SK-N-SH (cell line): ENCODE results near the gene PKP1. TPM values are rescaled to one million over a fixed set of nuclear protein-coding genes. Genes with fewer than 3 reads are reported as not detected.

Experiments
- CTCF ChIA-PET: fragments of 300-600, 350-600 bp; formaldehyde crosslinking; extraction: SDS; loops from one replicate; lab custom pipeline; 2021; lab: Yijun Ruan, JAX
- POLR2A ChIA-PET: fragments of 350-600 bp; sonication (Branson Sonifier 250); formaldehyde crosslinking; extraction: SDS; loops from one replicate; lab custom pipeline; 2020; ENCODE audit warnings: antibody characterized with exemption, inconsistent platforms; lab: Yijun Ruan, JAX
- DNase-seq: peaks from one replicate; pipeline ENCODE4 v3.0.0; 2012
- H2AFZ ChIP-seq: fragments of 200-600 bp; sonication (generic); 2 replicates; pipeline ENCODE4 v1.8.1; 2016; ENCODE audit warnings: antibody characterized with exemption, mild to moderate bottlenecking, low read depth
- H3F3A ChIP-seq: fragments of 200-600 bp; sonication (generic); replicated peaks from 2 replicates; pipeline ENCODE3; 2016; ENCODE audit warnings: antibody characterized with exemption, mild to moderate bottlenecking; ENCODE audit not compliant: insufficient read depth
- H3K27ac ChIP-seq, 2 experiments: fragments of 200-500 bp in 1 of 2; fragments of 200-600 bp in 1 of 2; sonication (Bioruptor generic) in 1 of 2; sonication (generic), shearing (Covaris generic) in 1 of 2; 2 replicates each; pipeline versions ENCODE4 v1.5.1 to v1.6.1; 2014 to 2016; ENCODE audit warnings: low read depth in 2 of 2, inconsistent platforms in 1 of 2, low read length in 1 of 2, mild to moderate bottlenecking in 1 of 2, mixed read lengths in 1 of 2
- H3K27me3 ChIP-seq: fragments of 200-600 bp; sonication (generic), shearing (Covaris generic); 2 replicates; pipeline ENCODE4 v1.6.1; 2016; ENCODE audit warnings: mixed run types; ENCODE audit not compliant: insufficient read depth
- H3K36me3 ChIP-seq, 2 experiments: fragments of 200-500 bp in 1 of 2; fragments of 200-600 bp in 1 of 2; sonication (Bioruptor generic) in 1 of 2; sonication (generic) in 1 of 2; replicated peaks in 1 of 2; 2 replicates each; pipeline versions ENCODE3 to v1.5.1; 2014 to 2016; ENCODE audit warnings: low read length in 1 of 2, mild to moderate bottlenecking in 1 of 2; ENCODE audit not compliant: insufficient read depth in 2 of 2, control insufficient read depth in 1 of 2
- H3K4me1 ChIP-seq, 2 experiments: fragments of 200-500 bp in 1 of 2; fragments of 200-600 bp in 1 of 2; sonication (Bioruptor generic) in 1 of 2; sonication (generic), shearing (Covaris generic) in 1 of 2; 2 replicates each; pipeline versions ENCODE4 v1.5.1 to v1.6.1; 2014 to 2016; ENCODE audit warnings: low read depth in 1 of 2, low read length in 1 of 2, mixed run types in 1 of 2; ENCODE audit not compliant: insufficient read depth in 2 of 2, control insufficient read depth in 1 of 2
- H3K4me2 ChIP-seq: fragments of 200-600 bp; sonication (generic), shearing (Covaris generic); 2 replicates; pipeline ENCODE4 v1.6.1; 2017; ENCODE audit warnings: mixed run types
- H3K4me3 ChIP-seq, 2 experiments: fragments of 200-500 bp in 1 of 2; fragments of 200-600 bp in 1 of 2; sonication (Bioruptor generic) in 1 of 2; sonication (generic), shearing (Covaris generic) in 1 of 2; 2 replicates each; pipeline versions ENCODE4 v1.5.1 to v1.8.1; 2014 to 2016; ENCODE audit warnings: low read depth in 2 of 2, inconsistent platforms in 1 of 2, low read length in 1 of 2, mild to moderate bottlenecking in 1 of 2, mixed read lengths in 1 of 2, moderate library complexity in 1 of 2
- H3K79me2 ChIP-seq: fragments of 200-600 bp; sonication (generic); 2 replicates; pipeline ENCODE4 v1.8.1; 2017; ENCODE audit warnings: mild to moderate bottlenecking; ENCODE audit not compliant: insufficient read depth
- H3K9ac ChIP-seq: fragments of 200-600 bp; sonication (generic); 2 replicates; pipeline ENCODE4 v1.6.1; 2017; ENCODE audit warnings: mixed run types
- H3K9me2 ChIP-seq: fragments of 200-600 bp; sonication (generic); 2 replicates; pipeline ENCODE4 v1.6.1; 2017; ENCODE audit warnings: mixed run types
- H3K9me3 ChIP-seq: fragments of 200-600 bp; sonication (generic); 2 replicates; pipeline ENCODE4 v1.6.1; 2017; ENCODE audit warnings: mixed run types, mild to moderate bottlenecking, moderate library complexity
- H4K20me1 ChIP-seq: fragments of 200-600 bp; sonication (generic); 2 replicates; pipeline ENCODE4 v1.6.1; 2017; ENCODE audit warnings: mild to moderate bottlenecking, mixed run types; ENCODE audit not compliant: insufficient read depth
- EZH2phosphoT487 ChIP-seq: fragments of 200-600 bp; sonication (generic); IDR thresholded peaks from 2 replicates; pipeline ENCODE4 v1.6.1; 2017; ENCODE audit warnings: low read depth, mixed run types, mild to moderate bottlenecking, antibody characterized with exemption, moderate library complexity, borderline replicate concordance
- FOSL2 ChIP-seq: IDR thresholded peaks from 2 replicates; pipeline ENCODE4 v1.4.0; 2012; ENCODE audit warnings: low read depth, mild to moderate bottlenecking, moderate library complexity, borderline replicate concordance
- FOXJ3 ChIP-seq: sonication (generic); formaldehyde crosslinking; IDR thresholded peaks from 2 replicates; pipeline ENCODE4 v1.5.1; 2020; ENCODE audit warnings: mild to moderate bottlenecking, missing genetic modification reagents
- GABPA ChIP-seq: IDR thresholded peaks from 2 replicates; pipeline ENCODE4 v1.4.0; 2012; ENCODE audit warnings: low read depth, mild to moderate bottlenecking
- JUND ChIP-seq: IDR thresholded peaks from 2 replicates; pipeline ENCODE4 v1.4.0; 2012
- MEF2A ChIP-seq: IDR thresholded peaks from 2 replicates; pipeline ENCODE4 v1.4.0; 2012; ENCODE audit warnings: low read depth, borderline replicate concordance
- NRF1 ChIP-seq: IDR thresholded peaks from 2 replicates; pipeline ENCODE4 v1.6.1; 2012; ENCODE audit warnings: low read depth, mild to moderate bottlenecking, low read length
- RCOR1 ChIP-seq: fragments of 150-350 bp; IDR thresholded peaks from 2 replicates; pipeline ENCODE4 v1.6.1; 2017; ENCODE audit warnings: antibody characterized with exemption, low read length
- RFX5 ChIP-seq: IDR thresholded peaks from 2 replicates; pipeline ENCODE4 v1.6.1; 2012; ENCODE audit warnings: mild to moderate bottlenecking, improper control_type of control experiment, low read length
- TAF1 ChIP-seq: IDR thresholded peaks from 2 replicates; pipeline ENCODE4 v1.6.1; 2012; ENCODE audit warnings: low read depth, mild to moderate bottlenecking, low read length, moderate library complexity, borderline replicate concordance
- TCF12 ChIP-seq: IDR thresholded peaks from 2 replicates; pipeline ENCODE4 v1.4.0; 2012
- YY1 ChIP-seq: IDR thresholded peaks from 2 replicates; pipeline ENCODE4 v1.4.0; 2012; ENCODE audit warnings: low read depth, mild to moderate bottlenecking
- WGBS: methylation state at CpG from one replicate; pipeline ENCODE4 v1.1.6; 2017; ENCODE audit warnings: low lambda C conversion rate; 5-methylcytosine and 5-hydroxymethylcytosine counted together
- polyA plus RNA-seq, 3 experiments: library from polyadenylated mRNA; depleted of rRNA; stranded (reverse); fragments of >200 nt; gene quantifications; 2 replicates each; pipeline ENCODE4 v1.2.3, GENCODE V29; 2012
- TF ChIP-seq, protein P1 (sequence below): IDR thresholded peaks from 2 replicates; pipeline ENCODE4 v1.4.0; 2012; ENCODE audit warnings: low read depth

Gene PKP1
- polyA plus RNA-seq, 1 of the 3 experiments (the other 2 are of a cell fraction), result not detected

DNA sequence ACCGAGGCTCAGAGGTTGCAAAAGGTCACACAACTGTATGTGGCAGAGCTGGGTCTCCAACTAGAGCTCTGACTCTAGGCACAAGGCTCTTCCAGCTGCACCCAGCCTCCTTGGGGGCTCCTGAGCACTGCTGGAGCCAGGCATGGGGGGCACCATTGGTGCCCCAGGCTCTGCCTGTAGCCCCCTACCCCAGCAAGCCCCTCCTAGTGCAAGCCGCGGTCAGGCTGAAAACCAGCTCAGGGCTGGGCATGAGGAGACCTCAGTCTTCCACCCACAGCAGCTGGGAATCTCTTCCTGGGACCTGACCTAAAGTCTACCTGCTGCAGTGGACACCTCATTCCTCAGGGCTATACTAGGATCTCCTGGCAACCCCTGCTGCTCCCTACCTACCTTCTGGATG is 79.6 kb downstream of the PKP1 start:
- Histone ChIP-seq H4K20me1 (no peaks in the 10 kb centered on the region), H3K27me3 (peaks cover 4% of the 10 kb centered on the region; the same call in 1 of the 2 replicates), H3K36me3 (no peaks in the 10 kb centered on the region), H3K27ac (no peak overlapping the region), H3K9ac (no peak overlapping the region), H3K9me3 (no peaks in the 10 kb centered on the region), H3K4me1 (peaks cover 0 to 5% of the 10 kb centered on the region in 2 experiments; a peak in 1 of 4 replicates), H3K4me2 (no peak overlapping the region), H3K4me3 (no peak overlapping the region), H2AFZ (no peak overlapping the region), H3F3A (no peaks in the 10 kb centered on the region), H3K79me2 (no peaks in the 10 kb centered on the region), H3K9me2 (no peaks in the 10 kb centered on the region)
- CTCF ChIA-PET, result interaction anchor here (0.7 to 17.5 kb wide), 15 partner anchors 8 to 148 kb away, joined by 3 to 329 read pairs (median 19); partner anchors contain the start of gene TNNT2
- POLR2A ChIA-PET, result no interaction called here
- WGBS, result 43% methylated on average over 1 of the region's 3 CpGs
- TF ChIP-seq FOXJ3 (no peak), NRF1 (no peak), JUND (no peak), RCOR1 (no peak), GABPA (no peak)
- no peak for DNase-seq

DNA sequence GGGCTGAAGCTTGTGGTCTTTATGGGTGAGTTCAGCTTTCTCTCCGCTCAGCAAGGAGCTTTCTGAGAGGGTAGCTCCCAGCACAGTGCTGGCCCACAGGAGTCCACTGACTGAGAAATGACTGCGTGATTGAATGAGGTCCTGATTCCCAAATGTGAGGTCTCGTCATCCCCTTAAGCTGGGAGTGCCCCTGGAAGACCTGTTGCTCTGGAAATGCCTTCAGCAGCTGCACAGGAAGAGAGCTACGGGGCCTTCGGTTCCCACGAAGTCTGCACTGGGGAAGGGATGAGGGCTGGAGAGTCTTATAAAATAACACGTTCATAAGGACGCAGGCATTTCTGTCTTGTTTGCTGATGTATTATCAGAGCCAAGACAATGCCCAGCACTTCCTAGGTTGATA is 80.2 kb downstream of the PKP1 start:
- no peak overlapping the region for H3K4me2 ChIP-seq
- ChIA-PET CTCF (interaction anchor here (0.7 to 17.5 kb wide), 12 partner anchors 8 to 149 kb away, joined by 3 to 329 read pairs (median 20); partner anchors contain the start of gene TNNT2), POLR2A (no interaction called here)
- H2AFZ ChIP-seq, result no peak overlapping the region
- H4K20me1 ChIP-seq, result no peaks in the 10 kb centered on the region
- no peak for TF ChIP-seq TAF1
- TF ChIP-seq NRF1, result no peak
- no peak for TF ChIP-seq MEF2A
- H3K36me3 ChIP-seq, result no peaks in the 10 kb centered on the region
- WGBS, result 80% methylated on average over 7 of the region's 8 CpGs
- H3K9ac ChIP-seq, result no peak overlapping the region
- no peaks in the 10 kb centered on the region for H3F3A ChIP-seq
- no peaks in the 10 kb centered on the region for H3K79me2 ChIP-seq
- DNase-seq, result no peak
- no peaks in the 10 kb centered on the region for H3K9me3 ChIP-seq
- no peak overlapping the region for H3K4me3 ChIP-seq
- H3K4me1 ChIP-seq, result peaks cover 0 to 8% of the 10 kb centered on the region in 2 experiments; a peak in 1 of 4 replicates
- peaks cover 9% of the 10 kb centered on the region; the same call in 1 of the 2 replicates for H3K27me3 ChIP-seq
- H3K9me2 ChIP-seq, result no peaks in the 10 kb centered on the region
- H3K27ac ChIP-seq, result no peak overlapping the region

- Histone ChIP-seq H3K27ac (no peak overlapping the region), H3K27me3 (peaks cover 19% of the 10 kb centered on the region; the same call in 1 of the 2 replicates), H3F3A (no peaks in the 10 kb centered on the region), H3K9me3 (no peaks in the 10 kb centered on the region), H4K20me1 (no peaks in the 10 kb centered on the region), H3K4me3 (no peak overlapping the region), H3K9ac (no peak overlapping the region), H2AFZ (no peak overlapping the region), H3K79me2 (no peaks in the 10 kb centered on the region), H3K36me3 (no peaks in the 10 kb centered on the region), H3K4me2 (no peak overlapping the region), H3K9me2 (no peaks in the 10 kb centered on the region), H3K4me1 (peaks cover 0 to 20% of the 10 kb centered on the region in 2 experiments; a peak in 1 of 4 replicates)
- DNase-seq, result no peak
- ChIA-PET POLR2A (no interaction called here), CTCF (interaction anchor here (0.7 to 17.5 kb wide), 5 partner anchors 11 to 113 kb away, joined by 3 to 329 read pairs (median 4); no protein-coding TSS in a partner anchor)
- WGBS, result 82% methylated on average over 5 of the region's 6 CpGs
- TF ChIP-seq TCF12 (no peak), EZH2phosphoT487 (no peak), GABPA (no peak), FOSL2 (no peak), RFX5 (no peak), JUND (no peak), YY1 (no peak)
- TF ChIP-seq, protein P1, sequence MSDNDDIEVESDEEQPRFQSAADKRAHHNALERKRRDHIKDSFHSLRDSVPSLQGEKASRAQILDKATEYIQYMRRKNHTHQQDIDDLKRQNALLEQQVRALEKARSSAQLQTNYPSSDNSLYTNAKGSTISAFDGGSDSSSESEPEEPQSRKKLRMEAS, result no peak
Measured at GRCh38 chr1:201364808-201365105, 81.5 kb downstream of the PKP1 start.
